Hepatocyte (in vitro differentiated cells): ENCODE measurements around the gene MYO1D. TPM values are rescaled to one million over a fixed set of nuclear protein-coding genes. Genes with fewer than 3 reads are reported as not detected.

ENCODE experiments used
- DNase-seq: peaks from one replicate; pipeline ENCODE4 v3.0.0-alpha.2; 2016; ENCODE audit warnings: low spot score
- H2AFZ ChIP-seq: fragments of 200-600 bp; sonication (generic); 2 replicates; pipeline ENCODE4 v1.6.0; 2016; ENCODE audit warnings: antibody characterized with exemption, mild to moderate bottlenecking
- H3K27ac ChIP-seq: fragments of 200-600 bp; sonication (generic); 2 replicates; pipeline ENCODE4 v1.5.1; 2016; ENCODE audit warnings: mild to moderate bottlenecking
- H3K27me3 ChIP-seq: fragments of 200-600 bp; sonication (generic); 2 replicates; pipeline ENCODE4 v1.6.1; 2016
- H3K36me3 ChIP-seq: fragments of 200-600 bp; sonication (generic); replicated peaks from 2 replicates; pipeline ENCODE4 v1.5.1; 2016; ENCODE audit warnings: low read depth; ENCODE audit not compliant: insufficient read depth
- H3K4me1 ChIP-seq: fragments of 200-600 bp; sonication (generic); 2 replicates; pipeline ENCODE4 v1.5.1; 2016; ENCODE audit warnings: mild to moderate bottlenecking, moderate library complexity; ENCODE audit not compliant: insufficient read depth
- H3K4me2 ChIP-seq: fragments of 200-600 bp; sonication (generic); 2 replicates; pipeline ENCODE4 v1.6.0; 2016
- H3K4me3 ChIP-seq: fragments of 200-600 bp; sonication (generic); 2 replicates; pipeline ENCODE4 v1.5.1; 2016; ENCODE audit warnings: mild to moderate bottlenecking
- H3K79me2 ChIP-seq: fragments of 200-600 bp; sonication (generic); 2 replicates; pipeline ENCODE4 v1.6.0; 2017; ENCODE audit warnings: mild to moderate bottlenecking
- H3K9me2 ChIP-seq: fragments of 200-600 bp; sonication (generic); replicated peaks from 2 replicates; pipeline ENCODE4 v1.6.0; 2017; ENCODE audit warnings: mild to moderate bottlenecking; ENCODE audit not compliant: insufficient read depth
- H3K9me3 ChIP-seq: fragments of 200-600 bp; sonication (generic); 2 replicates; pipeline ENCODE4 v1.5.1; 2016; ENCODE audit warnings: low read depth, mild to moderate bottlenecking
- H4K20me1 ChIP-seq: fragments of 200-600 bp; sonication (generic); 2 replicates; pipeline ENCODE4 v1.6.0; 2016; ENCODE audit warnings: mild to moderate bottlenecking; ENCODE audit not compliant: insufficient read depth, poor library complexity, severe bottlenecking
- CTCF ChIP-seq: fragments of 200-600 bp; sonication (generic); IDR thresholded peaks from 2 replicates; pipeline ENCODE4 v1.5.1; 2016; ENCODE audit warnings: antibody characterized with exemption, mild to moderate bottlenecking; ENCODE audit not compliant: poor library complexity
- EZH2 ChIP-seq: fragments of 200-600 bp; sonication (generic); IDR thresholded peaks from 2 replicates; pipeline ENCODE4 v1.6.1; 2016; ENCODE audit warnings: antibody characterized with exemption, mild to moderate bottlenecking, borderline replicate concordance
- EZH2phosphoT487 ChIP-seq: fragments of 200-600 bp; sonication (generic); IDR thresholded peaks from one replicate; pipeline ENCODE4 v1.6.1; 2018; ENCODE audit warnings: antibody characterized with exemption, mild to moderate bottlenecking, low read depth, moderate library complexity; ENCODE audit not compliant: unreplicated experiment, severe bottlenecking
- WGBS: methylation state at CpG from one replicate; pipeline ENCODE4 v1.1.6; 2016; ENCODE audit warnings: low lambda C conversion rate; ENCODE audit errors: missing lambda C conversion rate; 5-methylcytosine and 5-hydroxymethylcytosine counted together
- polyA plus RNA-seq: library from polyadenylated mRNA; unstranded; fragments of >200 nt; fragmentation: Nextera tagmentation; extraction: Ambion mirVana; gene quantifications from 2 replicates; pipeline ENCODE4 v1.2.1, GENCODE V29; 2016
- total RNA-seq: library from RNA; depleted of rRNA; stranded (reverse); fragments of >200 nt; gene quantifications from 2 replicates; pipeline ENCODE4 v1.2.3, GENCODE V29; 2014

MYO1D gene
- total and polyA plus RNA-seq, 2 experiments from 2014 or later: 36.2 to 89.0 TPM

GRCh38 chr17:32523827-32524552, 352.9 kb downstream of the MYO1D start:
- no peak overlapping the region for H2AFZ ChIP-seq
- TF ChIP-seq EZH2phosphoT487: no peak
- no peak for TF ChIP-seq EZH2
- TF ChIP-seq CTCF: no peak
- H3K9me3 ChIP-seq: no peaks in the 10 kb centered on the region
- no peak overlapping the region for H3K4me2 ChIP-seq
- peaks cover 11% of the 10 kb centered on the region for H3K4me1 ChIP-seq
- H3K4me3 ChIP-seq: no peak overlapping the region
- H3K9me2 ChIP-seq: no peaks in the 10 kb centered on the region
- no peak for DNase-seq
- H3K27me3 ChIP-seq: no peaks in the 10 kb centered on the region
- H3K36me3 ChIP-seq: no peaks in the 10 kb centered on the region
- H4K20me1 ChIP-seq: no peaks in the 10 kb centered on the region
- no peak overlapping the region for H3K27ac ChIP-seq
- no peaks in the 10 kb centered on the region for H3K79me2 ChIP-seq
- WGBS: 96% methylated on average over 12 of the region's 12 CpGs

- Histone ChIP-seq H2AFZ (no peak overlapping the region), H3K4me3 (no peak overlapping the region), H3K79me2 (no peaks in the 10 kb centered on the region), H3K4me2 (no peak overlapping the region), H3K27me3 (no peaks in the 10 kb centered on the region), H3K9me3 (no peaks in the 10 kb centered on the region), H3K4me1 (peaks cover 15% of the 10 kb centered on the region), H3K36me3 (no peaks in the 10 kb centered on the region), H3K27ac (no peak overlapping the region), H4K20me1 (no peaks in the 10 kb centered on the region), H3K9me2 (no peaks in the 10 kb centered on the region)
- no peak for DNase-seq
- TF ChIP-seq EZH2phosphoT487: no peak
- TF ChIP-seq CTCF: no peak
- TF ChIP-seq EZH2: no peak
- WGBS: 90% methylated on average over 11 of the region's 11 CpGs
Observed at GRCh38 chr17:32523017-32523680, 353.8 kb downstream of the MYO1D start.

DNA sequence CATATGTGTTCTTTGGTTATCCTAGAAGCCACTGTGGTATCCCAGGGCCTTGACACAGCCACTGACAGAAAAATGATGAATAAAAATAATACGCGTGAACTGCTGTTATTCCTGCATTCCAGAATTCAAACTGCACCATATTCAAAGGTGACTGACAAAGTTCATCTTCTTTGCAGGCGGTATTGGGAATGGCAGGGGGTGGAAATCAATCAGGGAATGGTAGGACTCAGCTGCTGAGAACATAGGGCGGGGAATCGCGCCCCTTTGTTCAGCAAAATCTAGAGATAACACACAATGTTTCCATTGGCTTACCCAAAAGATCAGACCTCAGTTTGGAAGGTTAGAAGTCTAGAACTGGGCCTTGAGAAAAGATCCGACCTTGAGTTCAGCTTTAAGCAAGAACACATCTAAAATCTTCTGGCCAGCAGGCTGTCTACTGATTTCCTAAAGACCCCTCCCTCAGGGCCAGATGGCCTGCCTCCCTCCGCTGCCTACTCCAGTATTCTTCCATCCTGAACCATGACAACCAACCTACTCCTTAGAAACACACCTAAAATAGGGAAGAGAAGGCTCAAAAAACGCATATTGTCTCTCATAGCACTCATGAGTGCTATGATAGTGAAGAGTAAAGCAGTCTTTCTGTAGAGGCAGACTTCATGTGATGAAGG, 356.1 kb downstream of the MYO1D start:
- no peak for TF ChIP-seq CTCF
- TF ChIP-seq EZH2phosphoT487: no peak
- TF ChIP-seq EZH2: no peak
- Histone ChIP-seq H3K9me3 (no peaks in the 10 kb centered on the region), H3K27me3 (no peaks in the 10 kb centered on the region), H3K36me3 (no peaks in the 10 kb centered on the region), H4K20me1 (no peaks in the 10 kb centered on the region), H3K4me1 (peaks cover 15% of the 10 kb centered on the region), H3K79me2 (no peaks in the 10 kb centered on the region), H3K27ac (no peak overlapping the region), H3K4me3 (no peak overlapping the region), H3K9me2 (no peaks in the 10 kb centered on the region), H2AFZ (no peak overlapping the region), H3K4me2 (no peak overlapping the region)
- WGBS: 92% methylated on average over 9 of the region's 9 CpGs
- DNase-seq: no peak
